Lower leg skin (tissue), 4 donors: ENCODE results near the gene ABHD11. TPM values are rescaled to one million over a fixed set of nuclear protein-coding genes. Genes with fewer than 3 reads are reported as not detected.

Source experiments
- DNase-seq, 2 donors: peaks; one replicate each; pipeline ENCODE4 v3.0.0-alpha.2; 2019; ENCODE audit warnings: low spot score in 2 of 2
- H3K4me3 ChIP-seq: fragments of 200-600 bp; sonication (generic); 2 replicates; pipeline ENCODE4 v1.5.1; 2017; ENCODE audit warnings: mild to moderate bottlenecking, low read depth; ENCODE audit not compliant: poor library complexity, severe bottlenecking
- CTCF ChIP-seq, 3 donors: fragments of 450-650 bp; IDR thresholded peaks; one replicate each; pipeline ENCODE4 v1.5.1; 2016; ENCODE audit warnings: antibody characterized with exemption in 3 of 3, mild to moderate bottlenecking in 3 of 3, moderate library complexity in 2 of 3
- POLR2A ChIP-seq, 2 donors: fragments of 450-650 bp; IDR thresholded peaks; one replicate each; pipeline ENCODE4 v1.6.1; 2016 to 2017; ENCODE audit warnings: antibody characterized with exemption in 2 of 2, mild to moderate bottlenecking in 1 of 2, moderate library complexity in 1 of 2
- WGBS, 2 donors: methylation state at CpG; one replicate each; pipeline ENCODE4 v1.1.5; 2018; 5-methylcytosine and 5-hydroxymethylcytosine counted together
- intact Hi-C: fragments of 100-400 bp; cut with DNase I; formaldehyde crosslinking; loops from one replicate; pipeline ENCODE4 v1.15.0; 2023; ENCODE audit warnings: low total_unique reads
- microRNA counts, 2 donors: library from miRNA; unstranded; fragments of <30 nt; microRNA quantifications; one replicate each; lab custom pipeline; 2016
- microRNA-seq, 2 donors: library from miRNA; unstranded; fragments of <30 nt; microRNA quantifications; one replicate each; pipeline ENCODE4, GENCODE V29; 2016; ENCODE audit warnings: borderline replicate concordance in 2 of 2, borderline number of aligned reads in 1 of 2
- total RNA-seq, 4 donors: library from RNA; depleted of rRNA; stranded (reverse); fragments of >200 nt; gene quantifications; one replicate each; pipeline ENCODE4 v1.1.0, GENCODE V29; 2016

The ABHD11 gene
- total RNA-seq, 4 donors from 2014 or later: 24.9 to 29.0 (median 26.3) TPM

- H3K4me3 ChIP-seq: no peak overlapping the region
- intact Hi-C loops: no loop called here
- no peak for DNase-seq
- 79 to 82% methylated on average over 8 to 13 of the region's 15 CpGs for WGBS, 2 donors
- TF ChIP-seq POLR2A (IDR thresholded peaks at IDR 0.05) (no peak), CTCF (IDR thresholded peaks at IDR 0.05) (no peak)
Observed at GRCh38 chr7:73699370-73700068, 39.1 kb downstream of the ABHD11 start.

- H3K4me3 ChIP-seq: no peak overlapping the region
- DNase-seq: no peak
- TF ChIP-seq CTCF (IDR thresholded peaks at IDR 0.05): no peak
- TF ChIP-seq POLR2A (IDR thresholded peaks at IDR 0.05): no peak
- intact Hi-C loops: no loop called here
- WGBS, 2 donors: 81 to 91% methylated on average over 7 of the region's 7 CpGs
Observed at GRCh38 chr7:73698410-73698809, 40.2 kb downstream of the ABHD11 start.

- DNase-seq: no peak
- H3K4me3 ChIP-seq: no peak overlapping the region
- no peak for TF ChIP-seq CTCF (IDR thresholded peaks at IDR 0.05)
- TF ChIP-seq POLR2A (IDR thresholded peaks at IDR 0.05): no peak
- WGBS, 2 donors: 85 to 90% methylated on average over 4 of the region's 4 CpGs
- intact Hi-C loops: no loop called here
Observed at GRCh38 chr7:73696372-73696771, 42.2 kb downstream of the ABHD11 start.

GRCh38 chr7:73690646-73691045 lies 48.0 kb downstream of the ABHD11 start:
- H3K4me3 ChIP-seq: no peak overlapping the region
- DNase-seq: no peak
- TF ChIP-seq POLR2A (IDR thresholded peaks at IDR 0.05): no peak
- no peak for TF ChIP-seq CTCF (IDR thresholded peaks at IDR 0.05)
- 84 to 87% methylated on average over 7 of the region's 7 CpGs for WGBS, 2 donors
- intact Hi-C loops: no loop called here

GRCh38 chr7:73688288-73688687 lies 50.3 kb downstream of the ABHD11 start:
- 95% methylated on average over 8 of the region's 8 CpGs for WGBS, 2 donors
- DNase-seq: no peak
- TF ChIP-seq CTCF (IDR thresholded peaks at IDR 0.05) (no peak), POLR2A (IDR thresholded peaks at IDR 0.05) (no peak)
- intact Hi-C loops: no loop called here
- H3K4me3 ChIP-seq: no peak overlapping the region

MicroRNAs within 50 kb of the gene (microRNA counts, 767-probe panel; counts per million panel counts)
- 0 to 358 counts per million in 2 donors for microRNA hsa-miR-4284 (lab: Ali Mortazavi, UCI)

Small RNA genes lying within 50 kb of the gene (microRNA-seq; reads per million reads assigned to microRNA genes)
- gene MIR4284: 0 reads per million in 2 donors

Other genes starting within 250 kb of the ABHD11 start
- gene BAZ1B, start 216.5 kb downstream of the ABHD11 start, total RNA-seq: 10 to 100 TPM; 22.6 to 33.6 (median 28.8) TPM
- 10 to 100 TPM; 31.8 to 66.2 (median 47.7) TPM for gene BCL7B, start 181.1 kb downstream of the ABHD11 start, total RNA-seq
- 10 to 100 TPM; 32.2 to 52.1 (median 40.3) TPM for gene TBL2, start 160.2 kb downstream of the ABHD11 start, total RNA-seq
- 10 to 100 TPM in 1 of 4 donors, 1 to 10 TPM in 3; 1.3 to 12.0 (median 5.6) TPM for gene MLXIPL, start 114.3 kb downstream of the ABHD11 start, total RNA-seq
- 1 to 10 TPM; 2.4 to 6.9 (median 4.1) TPM for gene VPS37D, start 71.0 kb downstream of the ABHD11 start, total RNA-seq
- 1 to 10 TPM; 3.4 to 6.1 (median 4.1) TPM for gene DNAJC30, start 55.3 kb downstream of the ABHD11 start, total RNA-seq
- gene BUD23, start 55.2 kb downstream of the ABHD11 start, total RNA-seq: 10 to 100 TPM; 46.3 to 57.8 (median 53.2) TPM
- 1 to 10 TPM; 2.9 to 9.2 (median 4.6) TPM for gene STX1A, start 19.1 kb downstream of the ABHD11 start, total RNA-seq
- gene CLDN3, start 31.5 kb upstream of the ABHD11 start, total RNA-seq: 10 to 100 TPM; 11.8 to 24.3 (median 19.3) TPM
- 100 to 1,000 TPM; 208 to 533 (median 298) TPM for gene CLDN4, start 92.2 kb upstream of the ABHD11 start, total RNA-seq
- 1 to 10 TPM; 2.0 to 7.4 (median 4.3) TPM for gene METTL27, start 103.7 kb upstream of the ABHD11 start, total RNA-seq
- not detected for gene TMEM270, start 122.4 kb upstream of the ABHD11 start, total RNA-seq